ELR (cell line): Measurements from ENCODE around the gene FBXO44.

Experiments
- DNase-seq: peaks from one replicate; pipeline ENCODE4 v3.0.0-alpha.2; 2015; ENCODE audit warnings: low read depth

Gene FBXO44

DNA sequence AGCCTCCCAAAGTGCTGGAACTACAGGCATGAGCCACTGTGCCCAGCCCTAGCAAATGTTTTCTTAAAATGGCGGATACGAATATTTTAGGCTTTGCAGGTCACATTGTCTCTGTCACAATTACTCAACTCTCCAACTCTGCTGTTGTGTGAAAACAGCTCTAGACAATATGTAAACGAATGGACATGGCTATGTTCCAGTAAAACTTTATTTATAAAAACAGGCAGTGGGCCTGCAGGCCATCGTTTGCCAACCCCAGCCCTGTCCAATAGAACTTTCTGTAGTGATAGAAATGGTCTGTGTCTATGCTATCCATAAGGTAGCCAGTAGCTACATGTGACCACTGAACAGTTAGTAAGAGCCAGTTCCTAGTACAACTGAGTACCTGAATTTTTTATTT lies 5.1 kb downstream of the FBXO44 start:
- no peak for DNase-seq

DNA sequence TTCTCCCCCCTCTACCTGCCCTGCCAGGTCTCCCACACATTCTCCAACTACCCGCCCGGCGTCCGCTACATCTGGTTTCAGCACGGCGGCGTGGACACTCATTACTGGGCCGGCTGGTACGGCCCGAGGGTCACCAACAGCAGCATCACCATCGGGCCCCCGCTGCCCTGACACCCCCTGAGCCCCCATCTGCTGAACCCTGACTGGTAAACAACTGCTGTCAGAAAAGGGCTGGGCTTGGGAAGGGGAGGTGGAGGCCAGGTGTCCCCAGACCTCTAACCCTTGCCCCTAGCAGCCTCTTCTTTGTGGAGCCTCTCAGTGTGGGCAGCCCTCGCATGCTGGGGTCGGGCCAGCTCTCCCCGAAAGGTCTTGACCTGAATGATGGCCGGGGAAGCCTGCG lies 6.4 kb downstream of the FBXO44 start:
- DNase-seq, result no peak

DNA sequence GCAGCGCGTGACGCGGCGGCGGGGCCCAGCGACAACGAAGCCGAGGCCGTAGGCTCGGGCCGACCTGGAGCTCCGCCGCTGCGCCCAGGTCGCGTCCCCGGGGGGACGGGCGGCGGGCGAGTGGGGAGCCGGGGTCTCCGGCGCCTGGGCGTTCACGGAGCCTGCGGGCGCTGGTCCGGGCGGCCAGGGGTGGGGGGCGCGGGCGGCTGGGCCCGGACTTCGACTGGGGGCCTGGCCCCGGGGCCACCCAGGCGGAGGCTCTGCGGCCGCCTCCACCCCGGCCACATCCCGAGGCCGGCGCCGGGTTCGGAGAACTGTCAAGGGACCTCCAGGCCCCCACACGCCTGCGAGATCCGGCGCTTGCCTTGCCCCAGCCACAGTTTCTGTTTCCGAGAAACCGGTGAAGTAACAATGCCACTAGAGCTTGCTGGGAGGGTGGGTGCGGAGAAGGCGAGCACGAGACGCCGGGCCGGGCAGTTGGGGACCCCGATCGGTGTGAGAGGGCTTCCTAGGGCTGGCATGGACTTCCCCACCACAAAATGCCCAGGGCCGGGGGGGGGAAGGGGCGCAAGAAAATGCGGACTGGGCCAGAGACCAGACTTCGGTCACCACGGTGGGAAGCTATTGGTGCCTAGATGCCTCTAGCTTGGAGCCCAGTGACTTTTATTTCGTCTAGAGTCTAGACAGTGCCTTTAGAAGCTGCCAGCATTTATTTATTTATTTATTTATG lies 9.8 kb downstream of the FBXO44 start:
- peak; percentile 35 for DNase-seq

DNA sequence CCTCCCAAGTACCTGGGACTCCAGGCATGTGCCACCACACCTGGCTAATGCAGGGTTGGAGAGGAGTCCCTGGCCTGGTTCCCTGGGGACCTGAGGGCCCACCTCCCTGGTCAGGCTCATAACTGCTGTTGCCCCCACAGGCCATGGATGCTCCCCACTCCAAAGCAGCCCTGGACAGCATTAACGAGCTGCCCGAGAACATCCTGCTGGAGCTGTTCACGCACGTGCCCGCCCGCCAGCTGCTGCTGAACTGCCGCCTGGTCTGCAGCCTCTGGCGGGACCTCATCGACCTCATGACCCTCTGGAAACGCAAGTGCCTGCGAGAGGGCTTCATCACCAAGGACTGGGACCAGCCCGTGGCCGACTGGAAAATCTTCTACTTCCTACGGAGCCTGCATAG lies 13.8 kb downstream of the FBXO44 start:
- no peak for DNase-seq

DNA sequence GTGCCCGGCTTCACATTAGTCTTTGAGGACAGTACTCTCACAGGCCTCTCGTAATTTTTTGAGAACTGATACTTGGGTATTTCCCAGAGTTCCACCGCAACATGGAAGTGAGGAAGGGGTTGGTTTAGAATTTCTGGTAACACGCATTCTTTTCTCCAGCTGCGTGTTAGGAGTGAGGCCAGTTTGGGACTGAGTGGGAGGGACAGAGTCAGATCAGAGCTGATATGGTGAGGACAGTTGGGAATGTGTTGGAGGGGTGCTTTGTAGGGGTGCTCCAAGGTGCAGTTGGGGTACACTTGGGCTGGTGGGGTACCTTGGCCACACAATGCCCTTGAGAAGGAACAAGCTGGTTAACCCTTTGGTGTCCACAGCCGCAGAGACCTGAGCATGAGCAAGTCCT lies 16.1 kb downstream of the FBXO44 start:
- DNase-seq, result no peak

DNA sequence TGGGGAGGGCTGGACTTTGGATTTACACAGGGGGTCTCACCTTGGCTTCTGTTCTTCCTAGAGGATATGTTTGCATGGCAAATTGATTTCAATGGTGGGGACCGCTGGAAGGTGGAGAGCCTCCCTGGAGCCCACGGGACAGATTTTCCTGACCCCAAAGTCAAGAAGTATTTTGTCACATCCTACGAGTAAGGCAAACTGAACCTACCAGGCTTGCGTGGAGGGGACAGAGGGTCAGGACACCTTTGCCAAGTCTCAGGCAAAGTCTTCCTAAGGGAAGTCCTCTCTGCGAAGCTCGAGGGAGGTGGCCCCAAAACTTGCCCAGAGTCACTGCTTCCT lies 16.5 kb downstream of the FBXO44 start:
- no peak for DNase-seq

DNA sequence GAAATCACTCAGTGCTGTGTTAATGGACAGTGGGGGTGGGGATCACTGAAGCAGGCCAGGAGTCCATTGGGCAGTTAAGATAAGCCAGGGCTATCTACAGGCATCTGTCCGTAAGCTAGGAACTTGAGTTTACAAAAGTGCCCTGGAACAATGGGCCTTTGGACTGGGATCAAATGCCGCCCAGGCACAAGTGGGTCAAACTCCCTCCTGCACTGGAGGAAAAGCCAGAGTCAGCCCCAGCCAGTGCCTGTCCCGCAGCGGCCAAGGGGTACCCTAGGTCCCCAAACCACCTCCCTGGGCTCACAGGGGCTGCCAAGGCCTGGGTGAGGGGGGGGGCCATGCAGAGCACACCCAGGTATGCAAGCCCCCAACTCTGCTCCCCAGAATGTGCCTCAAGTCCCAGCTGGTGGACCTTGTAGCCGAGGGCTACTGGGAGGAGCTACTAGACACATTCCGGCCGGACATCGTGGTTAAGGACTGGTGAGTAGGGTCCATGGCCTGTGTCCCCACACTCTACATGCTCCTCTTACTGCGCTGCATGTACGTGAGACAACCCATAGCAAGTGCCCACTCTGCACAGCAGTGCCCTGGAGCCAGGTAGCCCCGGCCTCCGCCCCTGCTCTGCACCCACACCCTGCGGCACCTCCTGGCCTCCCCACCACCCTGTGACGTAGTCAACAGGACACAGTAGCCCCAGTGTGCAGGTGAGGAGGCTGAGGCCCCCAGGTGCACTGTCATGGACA lies 17.0 kb downstream of the FBXO44 start:
- DNase-seq, result no peak

DNA sequence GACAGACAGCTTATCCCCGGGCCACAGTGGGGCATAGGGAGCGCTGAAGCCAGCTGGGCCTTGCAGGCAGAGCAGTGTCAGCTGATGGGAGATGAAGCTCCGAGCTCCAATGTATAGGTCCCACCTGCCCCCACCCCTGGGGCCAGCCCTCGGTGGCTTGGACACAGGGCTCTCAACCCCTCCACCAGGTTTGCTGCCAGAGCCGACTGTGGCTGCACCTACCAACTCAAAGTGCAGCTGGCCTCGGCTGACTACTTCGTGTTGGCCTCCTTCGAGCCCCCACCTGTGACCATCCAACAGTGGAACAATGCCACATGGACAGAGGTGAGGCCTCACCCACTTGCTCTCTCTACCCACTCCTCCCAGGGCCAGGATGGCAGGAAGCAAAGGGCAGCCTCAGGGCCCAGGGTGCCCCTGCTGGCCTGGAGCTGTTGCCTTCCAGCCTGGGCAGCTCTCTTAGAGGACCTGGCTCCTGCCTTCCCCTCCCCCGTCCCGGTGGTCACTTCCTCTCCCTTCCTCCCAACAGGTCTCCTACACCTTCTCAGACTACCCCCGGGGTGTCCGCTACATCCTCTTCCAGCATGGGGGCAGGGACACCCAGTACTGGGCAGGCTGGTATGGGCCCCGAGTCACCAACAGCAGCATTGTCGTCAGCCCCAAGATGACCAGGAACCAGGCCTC lies 18.6 kb downstream of the FBXO44 start:
- no peak for DNase-seq

DNA sequence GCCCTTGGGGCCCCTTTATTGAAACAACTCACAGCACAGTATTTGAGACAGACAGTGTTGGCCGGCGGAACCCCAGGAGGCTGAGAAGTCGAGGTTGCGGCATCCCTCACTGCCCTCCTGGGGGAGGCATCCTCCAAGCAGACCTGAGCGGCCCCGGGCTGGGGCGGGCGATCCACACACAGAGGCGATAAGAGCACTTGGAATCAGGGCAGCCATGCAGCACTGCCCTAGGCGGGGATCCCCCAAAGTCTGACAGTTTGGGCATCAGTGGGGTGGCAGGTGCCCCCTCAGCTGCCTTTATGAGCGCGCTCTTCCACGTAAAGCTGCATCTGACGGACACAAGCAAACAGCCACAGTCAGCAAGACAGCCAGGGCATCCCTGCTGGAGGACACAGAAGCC lies 19.8 kb downstream of the FBXO44 start:
- no peak for DNase-seq

DNA sequence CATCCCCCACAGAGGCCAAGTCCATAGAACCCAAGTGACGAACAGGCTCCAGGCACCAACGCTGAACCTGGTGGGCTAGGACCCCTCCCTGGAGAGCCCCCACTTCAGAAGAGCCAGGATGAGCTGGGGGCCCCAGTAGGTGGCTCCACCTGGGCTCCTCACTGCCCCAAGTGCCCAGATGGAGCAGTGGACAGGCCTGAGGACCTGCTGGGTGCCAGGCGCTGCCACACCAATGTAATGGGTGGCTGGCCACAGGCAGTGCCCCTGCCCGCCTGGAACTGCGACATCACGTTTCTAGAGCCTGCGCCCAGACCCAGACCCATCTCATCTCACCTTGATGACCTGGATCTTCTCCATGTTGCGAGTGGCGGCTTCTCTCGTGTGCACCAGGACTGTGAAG lies 20.6 kb downstream of the FBXO44 start:
- no peak for DNase-seq

DNA sequence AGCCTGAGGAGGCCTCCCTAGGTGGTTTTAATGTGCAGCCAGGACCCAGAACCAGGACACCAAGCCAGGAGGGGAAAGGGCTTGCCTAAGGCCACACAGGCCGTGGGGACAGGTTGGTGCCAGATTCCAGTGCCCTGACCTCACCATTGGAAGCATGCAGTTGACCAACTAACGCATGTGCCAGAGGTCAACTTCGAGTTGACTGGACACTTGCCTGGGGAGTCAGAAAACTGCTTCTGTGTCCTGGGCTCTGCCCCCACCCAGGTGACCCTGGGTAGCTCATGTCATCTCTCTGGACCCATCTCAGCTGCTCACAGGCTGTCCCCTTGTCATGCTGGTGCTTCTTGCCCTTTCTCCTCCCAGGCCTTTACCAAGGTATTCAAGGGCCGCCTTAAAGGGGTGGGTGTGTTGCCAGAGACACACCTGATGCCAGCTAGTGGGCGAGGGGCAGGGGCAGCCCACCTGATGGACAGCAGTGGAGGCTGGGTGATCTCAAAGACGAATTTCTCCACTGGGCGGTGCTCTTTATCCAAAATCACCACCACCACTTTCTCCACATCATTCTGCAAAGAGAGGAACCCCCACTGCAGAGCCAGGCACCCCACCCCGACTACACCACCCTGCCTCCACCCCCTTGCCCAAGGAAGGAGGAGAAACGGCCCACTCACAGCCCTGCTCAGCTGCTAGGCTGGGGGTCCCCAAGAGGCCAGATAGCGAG lies 21.9 kb downstream of the FBXO44 start:
- DNase-seq, result no peak

DNA sequence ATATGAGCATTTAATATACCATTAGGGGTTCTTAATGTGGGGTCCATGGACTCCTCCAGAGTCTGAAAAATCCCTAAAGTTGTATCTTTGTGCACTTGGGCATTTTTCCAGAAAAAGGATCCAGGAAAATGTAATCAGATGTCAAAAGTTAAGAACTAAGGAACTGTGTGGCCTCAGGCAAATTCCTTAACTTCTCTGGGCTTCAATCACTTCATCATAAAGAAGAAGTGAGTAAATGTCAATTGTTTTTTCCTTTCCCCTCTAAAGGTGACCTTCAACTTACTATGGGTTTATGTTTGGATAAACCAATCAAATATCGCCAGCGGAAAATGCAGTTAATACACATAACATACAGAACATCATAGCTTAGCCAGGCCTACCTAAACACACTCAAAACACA lies 23.8 kb downstream of the FBXO44 start:
- no peak for DNase-seq

DNA sequence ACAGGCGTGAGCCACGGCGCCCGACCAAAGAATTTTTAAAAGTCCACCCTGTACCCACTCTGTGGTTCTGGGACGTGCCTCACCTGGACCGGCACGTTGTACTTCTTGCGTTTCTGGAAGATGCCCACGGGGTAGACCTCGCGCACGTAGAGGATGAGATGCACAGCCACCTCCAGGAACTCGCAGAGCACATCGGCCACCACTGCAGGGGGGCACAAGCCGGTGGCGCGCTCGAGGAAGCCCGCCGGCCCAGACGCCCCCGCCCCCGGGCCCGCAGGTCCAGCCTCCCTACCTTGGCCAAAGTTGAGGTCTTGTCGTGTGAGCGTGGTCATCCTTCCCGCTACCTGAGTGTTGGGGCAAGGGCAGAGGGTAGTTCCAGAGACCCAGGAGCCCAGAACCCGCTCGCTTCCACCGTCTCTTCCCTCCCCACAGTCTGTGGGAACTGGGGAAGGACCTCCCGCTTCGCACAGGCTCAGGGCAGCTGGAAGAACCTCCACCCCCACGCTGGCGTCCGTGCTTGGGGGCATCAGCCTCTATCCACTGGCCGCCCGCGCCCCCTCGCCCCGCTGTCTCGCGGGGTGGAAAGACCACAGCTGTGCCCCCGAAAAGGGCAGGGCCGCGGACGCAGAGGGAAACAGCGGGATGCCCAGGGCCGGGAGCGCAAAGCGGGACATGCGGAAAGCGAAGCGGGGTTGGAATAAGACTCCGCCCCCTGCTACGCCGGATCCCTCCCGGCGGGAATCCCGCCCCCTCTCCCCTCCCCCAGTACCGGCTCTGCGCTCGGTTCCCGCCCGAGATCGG lies 25.8 kb downstream of the FBXO44 start:
- no peak for DNase-seq

DNA sequence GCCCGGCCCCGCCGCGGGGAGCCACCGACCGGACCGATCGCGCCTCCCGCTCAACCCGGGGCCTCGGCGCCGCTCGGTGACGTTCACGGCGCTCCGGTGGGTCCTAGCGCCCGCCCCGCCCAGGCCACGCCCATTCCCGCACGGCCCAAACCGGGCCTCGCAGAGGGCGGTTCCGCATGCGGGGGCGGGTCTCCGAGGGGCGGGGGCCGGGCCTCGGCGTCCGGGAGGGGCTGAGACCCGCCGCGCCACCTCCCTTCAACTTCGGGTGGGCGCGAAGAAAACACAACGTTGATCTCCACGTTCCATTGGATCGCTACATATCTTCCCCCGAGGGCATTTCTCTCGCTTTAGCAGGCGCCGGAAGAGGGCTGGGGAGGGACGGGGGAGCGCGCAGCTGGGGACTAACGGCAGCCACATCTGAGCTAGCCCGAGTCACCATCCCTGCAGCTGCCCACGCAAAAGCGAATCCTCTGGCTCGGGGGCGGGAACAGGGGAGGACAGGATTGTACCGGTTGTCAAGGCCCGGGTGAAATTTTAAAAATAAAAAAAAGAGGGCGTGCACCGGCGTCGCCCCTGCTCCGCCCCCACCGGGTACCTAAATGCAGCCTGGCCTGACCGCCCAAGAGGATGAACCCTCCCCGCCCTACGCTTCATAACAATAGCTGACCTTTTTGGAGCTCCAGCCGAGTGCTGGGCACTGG lies 26.5 kb downstream of the FBXO44 start, which contains the start of gene MAD2L2:
Gene MAD2L2 (minus strand): TSS at position 78 of the 701 bp plus-strand sequence. CDS start 547 bp downstream, outside the sequence.
- DNase-seq, result peak; percentile 85

DNA sequence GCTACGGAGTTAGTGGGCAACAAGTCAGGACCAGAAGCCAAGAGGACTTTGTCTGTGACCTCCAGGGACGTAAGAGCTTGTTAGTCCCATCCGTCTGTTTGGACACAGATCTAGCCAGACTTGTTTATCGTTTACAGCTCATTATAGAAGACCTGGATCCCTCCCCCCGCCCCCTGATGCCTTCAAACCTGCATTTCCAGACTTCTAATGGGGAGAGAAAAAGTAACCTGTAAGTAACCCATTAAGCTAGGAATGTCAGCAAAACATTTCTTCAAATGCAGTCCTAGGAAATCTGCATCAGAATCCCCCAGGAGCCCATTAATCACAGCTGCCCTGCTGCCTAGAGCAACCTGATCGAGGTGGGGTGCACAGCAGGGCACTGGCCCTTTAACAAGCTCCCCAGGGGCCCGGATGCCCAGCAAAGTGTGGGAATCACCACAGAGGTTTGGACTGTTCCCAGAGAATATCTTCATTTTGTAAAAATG lies 27.7 kb downstream of the FBXO44 start:
- no peak for DNase-seq

DNA sequence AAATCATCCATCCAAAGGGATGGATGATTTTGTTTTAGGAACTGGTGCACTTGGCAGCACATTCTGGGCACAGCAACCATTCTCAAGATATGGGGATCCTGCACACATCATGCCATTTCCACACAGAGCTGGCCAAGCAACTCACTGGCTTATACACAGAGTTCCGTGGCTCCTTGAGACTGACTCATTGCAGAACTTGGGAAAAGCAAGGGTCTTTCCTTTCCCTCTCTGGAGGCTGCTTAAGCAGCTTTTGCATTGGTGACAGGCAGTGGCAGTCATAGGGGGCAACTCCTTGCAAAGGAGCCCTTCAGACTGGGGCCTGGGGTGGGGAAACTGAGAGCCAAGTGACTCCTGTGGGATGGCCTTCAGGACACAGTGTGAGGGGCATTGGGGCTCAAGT lies 28.1 kb downstream of the FBXO44 start:
- DNase-seq, result no peak

DNA sequence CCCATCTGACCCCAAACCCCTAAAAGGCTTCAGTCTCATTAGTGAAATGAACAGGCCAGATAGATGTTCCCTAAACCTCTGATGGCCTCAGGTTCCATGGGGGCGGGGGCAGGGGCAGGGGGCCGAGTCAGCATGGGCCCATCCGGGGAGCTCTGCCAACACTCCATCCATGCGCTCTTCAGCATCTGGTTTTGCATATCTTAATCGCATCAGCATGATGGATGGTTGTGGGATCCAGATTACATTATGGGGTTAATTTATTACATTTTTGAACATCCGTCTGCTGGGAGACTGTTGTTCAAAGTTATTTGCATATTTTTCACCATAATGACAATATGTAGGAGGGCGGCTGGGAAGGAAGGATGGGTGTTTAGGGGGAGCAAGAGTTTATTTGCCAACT lies 29.4 kb downstream of the FBXO44 start:
- no peak for DNase-seq

DNA sequence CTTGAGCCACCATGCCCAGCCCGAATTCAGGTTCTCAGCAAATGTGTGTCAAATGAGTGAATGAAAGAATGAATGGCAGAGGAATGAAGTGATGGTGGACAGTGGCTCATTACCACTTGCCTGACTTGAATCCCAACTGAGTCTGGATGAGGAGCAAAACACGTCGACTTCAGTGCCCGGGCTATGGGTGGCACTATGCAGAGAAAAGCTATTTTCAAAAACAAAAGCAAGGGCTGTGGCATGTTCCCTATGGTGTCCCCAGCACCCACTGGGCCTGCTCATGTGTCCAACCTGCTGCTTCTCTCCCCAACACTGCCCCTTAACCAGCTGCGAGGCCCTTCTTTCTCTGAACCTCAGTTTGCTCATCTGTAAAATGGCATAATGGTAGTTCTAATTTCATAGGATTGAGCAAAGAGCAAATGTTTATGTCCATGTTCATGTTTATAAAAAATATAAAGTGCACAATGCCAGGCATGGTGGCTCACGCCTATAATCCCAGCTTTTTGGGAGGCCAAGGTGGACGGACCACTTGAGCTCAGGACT lies 30.6 kb downstream of the FBXO44 start:
- DNase-seq, result no peak

DNA sequence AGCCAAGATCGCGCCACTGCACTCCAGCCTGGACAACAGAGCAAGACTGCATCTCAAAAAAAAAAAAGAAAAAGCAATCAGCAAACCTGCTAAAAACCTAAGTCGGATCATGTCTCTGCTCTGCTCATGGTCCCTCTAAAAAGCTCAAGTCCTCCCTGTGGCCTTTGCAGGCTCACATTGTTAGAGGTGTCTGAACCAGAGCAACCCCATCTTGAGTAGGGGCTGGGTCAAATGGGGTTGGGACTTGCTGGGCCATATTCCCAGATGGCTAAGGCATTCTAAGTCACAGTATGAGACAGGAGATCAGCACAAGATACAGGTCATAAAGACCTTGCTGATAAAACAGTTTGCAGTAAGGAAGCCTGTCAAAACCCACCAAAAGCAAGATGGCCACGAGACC lies 33.8 kb downstream of the FBXO44 start:
- no peak for DNase-seq
